HCT116 (cell line): ENCODE measurements around the gene RPL26.
"Not testable (repeated sequence)": the region's sequence is repeated elsewhere in the genome, so short reads cannot be mapped to it uniquely, and the experiment has no call there.

Source experiments
- CBX3 ChIP-seq: IDR thresholded peaks from 2 replicates; pipeline ENCODE4 v1.6.1; 2012; ENCODE audit warnings: low read depth
- CEBPB ChIP-seq: IDR thresholded peaks from 2 replicates; pipeline ENCODE4 v1.6.1; 2012; ENCODE audit warnings: low read depth
- POLR2A ChIP-seq: IDR thresholded peaks from 2 replicates; pipeline ENCODE4 v1.7.0; 2011; ENCODE audit warnings: borderline replicate concordance; ENCODE audit not compliant: insufficient read depth, insufficient read length; ENCODE audit errors: extremely low read depth
- POLR2AphosphoS5 ChIP-seq: IDR thresholded peaks from 2 replicates; pipeline ENCODE4 v1.6.1; 2011; ENCODE audit warnings: mild to moderate bottlenecking, low read depth, low read length, moderate library complexity
- RAD21 ChIP-seq: IDR thresholded peaks from 2 replicates; pipeline ENCODE4 v1.6.1; 2012; ENCODE audit warnings: low read depth, mild to moderate bottlenecking
- REST ChIP-seq: IDR thresholded peaks from 2 replicates; pipeline ENCODE4 v1.6.1; 2012; ENCODE audit warnings: low read depth
- TF ChIP-seq, protein P1 (sequence below), 3 experiments: fragments of 200-600 bp in 1 of 3; sonication (generic) in 1 of 3; IDR thresholded peaks in 2 of 3; conservative IDR thresholded peaks in 1 of 3; 2 replicates each; pipeline ENCODE4 v1.5.1; 2012 to 2017; ENCODE audit warnings: low read depth in 2 of 3, low read length in 2 of 3, antibody characterized with exemption in 1 of 3, borderline replicate concordance in 1 of 3, control low read depth in 1 of 3, mild to moderate bottlenecking in 1 of 3, mixed read lengths in 1 of 3, mixed run types in 1 of 3, moderate library complexity in 1 of 3; ENCODE audit not compliant: insufficient read depth in 1 of 3
- TF ChIP-seq, protein P2 (sequence below): IDR thresholded peaks from 2 replicates; pipeline ENCODE4 v1.6.1; 2012

GRCh38 chr17:8378117-8378516 is 4.9 kb downstream of the RPL26 start:
- TF ChIP-seq, protein P1, sequence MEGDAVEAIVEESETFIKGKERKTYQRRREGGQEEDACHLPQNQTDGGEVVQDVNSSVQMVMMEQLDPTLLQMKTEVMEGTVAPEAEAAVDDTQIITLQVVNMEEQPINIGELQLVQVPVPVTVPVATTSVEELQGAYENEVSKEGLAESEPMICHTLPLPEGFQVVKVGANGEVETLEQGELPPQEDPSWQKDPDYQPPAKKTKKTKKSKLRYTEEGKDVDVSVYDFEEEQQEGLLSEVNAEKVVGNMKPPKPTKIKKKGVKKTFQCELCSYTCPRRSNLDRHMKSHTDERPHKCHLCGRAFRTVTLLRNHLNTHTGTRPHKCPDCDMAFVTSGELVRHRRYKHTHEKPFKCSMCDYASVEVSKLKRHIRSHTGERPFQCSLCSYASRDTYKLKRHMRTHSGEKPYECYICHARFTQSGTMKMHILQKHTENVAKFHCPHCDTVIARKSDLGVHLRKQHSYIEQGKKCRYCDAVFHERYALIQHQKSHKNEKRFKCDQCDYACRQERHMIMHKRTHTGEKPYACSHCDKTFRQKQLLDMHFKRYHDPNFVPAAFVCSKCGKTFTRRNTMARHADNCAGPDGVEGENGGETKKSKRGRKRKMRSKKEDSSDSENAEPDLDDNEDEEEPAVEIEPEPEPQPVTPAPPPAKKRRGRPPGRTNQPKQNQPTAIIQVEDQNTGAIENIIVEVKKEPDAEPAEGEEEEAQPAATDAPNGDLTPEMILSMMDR (IDR thresholded peaks at IDR 0.05 in 2 of 3, conservative IDR thresholded peaks at IDR 0.05 in 1 of 3; ENCODE audit: borderline replicate concordance in 1 of 3, insufficient read depth in 1 of 3, low read depth in 2 of 3, low read length in 2 of 3), result not testable (repeated sequence)
- not testable (repeated sequence) for TF ChIP-seq REST, POLR2AphosphoS5, RAD21, POLR2A, CEBPB, CBX3
- TF ChIP-seq, protein P2, sequence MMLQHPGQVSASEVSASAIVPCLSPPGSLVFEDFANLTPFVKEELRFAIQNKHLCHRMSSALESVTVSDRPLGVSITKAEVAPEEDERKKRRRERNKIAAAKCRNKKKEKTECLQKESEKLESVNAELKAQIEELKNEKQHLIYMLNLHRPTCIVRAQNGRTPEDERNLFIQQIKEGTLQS, result not testable (repeated sequence)
